Non-pigmented ciliary epithelial cell (primary cell): Measurements from ENCODE around the gene ADAM12.

Experiments used
- DNase-seq: peaks from one replicate; pipeline ENCODE4 v3.0.0-alpha.2; 2010; ENCODE audit warnings: low read depth

Gene ADAM12

DNA sequence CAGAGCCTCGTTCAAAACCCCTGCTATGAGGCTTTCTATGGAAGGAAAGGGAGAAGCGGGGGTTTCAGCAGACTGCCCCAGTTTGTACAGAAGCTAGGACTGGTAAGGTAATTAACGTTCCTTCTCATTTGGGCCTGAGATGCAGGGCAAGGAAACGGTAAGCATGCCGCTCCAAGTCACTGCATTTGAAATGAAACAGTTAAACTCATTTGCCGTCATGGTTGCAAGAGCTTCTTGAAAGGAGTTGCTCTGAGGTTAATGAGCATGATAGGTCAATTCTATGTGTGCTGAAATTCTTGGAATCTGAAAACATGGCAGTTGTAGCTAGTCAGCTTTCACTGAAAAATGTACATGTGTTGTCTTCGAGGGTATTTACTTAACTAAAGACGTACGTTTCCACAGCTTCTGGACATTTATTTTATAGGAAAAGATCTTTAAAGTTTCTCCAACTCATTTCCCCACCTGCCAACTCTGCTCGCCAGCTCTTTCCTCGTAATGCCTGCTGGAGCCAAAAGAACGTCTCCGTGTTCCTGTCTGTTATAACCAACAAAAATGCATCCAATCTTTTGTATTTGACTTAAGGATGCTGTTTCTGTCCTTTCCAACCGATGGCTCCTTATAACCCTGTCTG, 73.3 kb downstream of the ADAM12 start:
- no peak for DNase-seq

DNA sequence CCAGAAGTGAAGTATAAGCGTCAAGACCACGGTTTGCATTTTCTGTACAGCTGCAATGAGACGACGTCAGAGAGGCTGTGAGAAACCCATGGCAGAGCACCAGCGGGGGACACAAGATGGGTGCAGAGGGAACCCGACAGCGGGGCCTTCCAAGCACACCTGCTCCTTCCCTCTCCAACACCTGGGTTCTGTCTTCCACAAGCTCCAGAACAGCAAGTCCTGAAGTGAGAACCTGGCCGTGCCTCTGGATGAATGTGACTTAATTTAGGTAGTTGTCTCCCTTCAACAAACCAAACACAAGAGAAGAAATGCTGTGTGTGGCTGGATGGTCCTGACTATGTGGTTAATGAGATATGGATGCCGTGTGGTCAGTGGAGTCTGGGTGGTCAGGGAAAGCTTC, 76.1 kb downstream of the ADAM12 start:
- DNase-seq, result no peak

DNA sequence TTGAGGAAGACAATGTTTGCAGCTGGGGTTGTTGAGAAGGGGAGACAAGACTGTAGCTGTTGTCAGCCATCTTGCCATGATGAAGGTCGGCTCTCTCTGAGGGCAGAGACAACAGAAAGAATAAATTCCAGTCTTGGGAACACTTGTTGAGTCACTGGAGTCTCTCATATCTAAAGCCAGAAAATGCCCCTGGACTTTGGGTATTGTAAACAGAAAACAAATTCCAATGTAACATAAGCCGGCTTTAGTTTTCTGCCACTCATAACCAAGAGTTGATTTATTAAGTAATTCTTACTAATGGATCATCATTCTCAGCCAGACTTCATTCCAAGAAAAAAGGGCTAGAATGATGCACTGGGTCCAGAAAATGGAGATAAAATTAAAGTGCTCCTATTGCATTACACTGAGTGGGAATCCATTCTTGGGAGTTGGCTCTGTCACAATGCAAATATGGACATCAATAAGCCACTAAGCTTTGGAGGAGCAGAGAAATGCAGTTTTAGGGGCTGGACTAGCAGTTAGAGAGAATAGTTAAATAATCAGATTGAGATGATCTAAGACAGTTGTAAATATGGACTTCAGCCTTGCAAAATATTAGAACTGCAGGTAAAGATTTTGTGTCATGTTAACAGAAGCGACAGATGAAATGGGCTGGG, 78.9 kb downstream of the ADAM12 start:
- DNase-seq, result no peak

DNA sequence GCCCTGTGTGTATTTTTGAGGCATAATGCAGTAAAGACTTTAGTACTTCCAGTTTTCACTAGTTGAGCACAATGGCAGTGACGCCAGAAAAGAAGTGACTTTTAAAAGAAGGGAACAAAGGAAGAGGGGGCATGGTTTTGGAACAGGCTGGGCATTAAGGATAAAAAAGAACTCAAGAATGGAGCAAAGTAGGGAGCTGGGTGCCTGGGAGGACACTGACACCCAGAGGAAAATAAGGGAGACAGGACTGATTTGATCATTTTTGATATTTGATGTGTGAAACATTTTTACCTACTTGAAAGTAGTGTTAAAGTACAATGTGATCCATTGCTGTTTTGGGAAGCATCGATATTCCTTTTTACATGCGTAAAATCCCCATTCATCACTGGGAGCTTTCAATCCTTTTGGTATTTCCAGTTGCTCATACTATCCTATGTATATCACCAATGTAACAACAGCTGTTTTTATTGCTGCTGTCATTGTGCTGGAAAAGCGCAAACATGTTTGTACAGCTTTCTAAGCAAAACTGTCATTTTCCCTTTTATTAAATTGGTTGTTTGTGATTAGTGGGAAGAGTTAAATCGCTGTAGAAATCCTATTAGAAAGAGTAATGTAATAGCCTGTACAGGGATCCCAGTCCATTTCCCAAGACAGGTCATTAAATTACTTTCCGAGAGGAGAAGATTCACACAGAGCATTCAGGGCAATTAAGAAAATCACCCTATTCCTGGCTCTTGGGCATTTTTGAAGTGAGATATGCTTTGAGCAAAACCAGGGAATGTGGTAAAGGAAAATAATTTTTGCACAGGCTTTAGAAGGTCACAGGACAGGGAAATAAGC, 85.2 kb downstream of the ADAM12 start:
- DNase-seq, result no peak

DNA sequence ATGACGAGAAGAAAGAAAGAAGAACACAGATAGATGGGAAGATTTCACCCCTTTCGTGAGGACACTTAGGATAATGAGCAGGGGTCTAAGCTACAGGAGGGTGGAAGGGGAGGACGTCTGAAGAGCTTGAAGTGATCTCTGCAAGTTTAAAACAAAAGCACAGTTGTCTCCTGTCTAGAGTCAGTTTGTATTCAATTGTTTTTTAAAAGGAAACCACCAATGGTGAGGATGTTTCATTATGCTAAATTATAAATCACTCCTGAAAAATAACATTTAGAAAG, 85.9 kb downstream of the ADAM12 start:
- DNase-seq, result no peak

DNA sequence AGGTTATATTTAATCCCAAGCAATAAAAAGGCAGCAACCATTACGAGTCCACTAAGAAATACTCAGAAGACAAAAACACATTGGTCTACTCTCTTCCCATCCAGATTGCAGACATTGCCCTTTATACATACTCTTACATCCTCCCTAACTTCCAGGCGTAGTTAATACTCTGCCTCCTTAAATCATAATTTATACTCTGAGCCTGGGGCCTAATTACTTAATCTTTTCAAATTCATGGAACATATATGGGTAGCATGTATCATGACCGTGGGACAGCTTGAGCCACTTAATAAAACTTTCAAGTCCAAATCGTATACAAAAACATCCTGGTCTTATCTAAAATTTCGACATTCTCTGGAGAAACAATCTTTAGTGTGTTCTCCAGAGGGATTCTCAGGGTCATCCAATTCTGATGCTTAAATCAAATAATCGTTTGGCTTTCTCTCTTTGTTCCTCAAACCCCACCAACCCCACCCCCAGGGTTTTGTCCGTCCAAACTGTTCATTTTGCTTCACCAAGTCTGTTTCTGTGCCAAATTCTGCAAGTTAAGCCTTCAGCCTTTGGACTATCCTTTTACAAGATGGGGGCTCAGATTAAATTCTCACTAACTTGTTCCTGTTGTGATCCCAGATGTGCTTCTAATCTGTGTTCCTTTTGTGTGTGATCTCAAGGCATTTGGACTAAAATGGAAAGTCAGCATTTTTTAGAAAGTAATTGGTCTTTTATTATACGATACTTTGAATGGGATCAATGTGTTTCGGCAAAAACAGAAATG, 86.4 kb downstream of the ADAM12 start:
- no peak for DNase-seq

DNA sequence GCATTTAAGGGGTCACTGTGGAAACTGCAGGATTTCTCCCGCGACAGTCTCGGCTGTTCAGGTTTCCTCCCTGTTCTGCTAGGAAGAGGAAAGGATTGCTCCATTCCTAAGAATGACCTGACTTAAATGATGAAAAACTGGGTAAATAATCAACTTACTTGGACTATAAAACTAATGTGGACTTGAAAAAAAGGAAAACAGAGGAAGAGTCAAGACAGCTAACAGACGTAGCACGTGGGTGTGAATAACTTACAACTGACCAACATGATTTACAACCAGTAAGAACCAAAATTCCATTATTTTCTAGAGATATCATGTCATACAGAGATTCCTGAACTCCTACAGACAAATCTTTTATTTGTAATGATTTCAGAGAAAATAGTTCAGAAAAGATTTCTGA, 93.8 kb downstream of the ADAM12 start:
- no peak for DNase-seq

DNA sequence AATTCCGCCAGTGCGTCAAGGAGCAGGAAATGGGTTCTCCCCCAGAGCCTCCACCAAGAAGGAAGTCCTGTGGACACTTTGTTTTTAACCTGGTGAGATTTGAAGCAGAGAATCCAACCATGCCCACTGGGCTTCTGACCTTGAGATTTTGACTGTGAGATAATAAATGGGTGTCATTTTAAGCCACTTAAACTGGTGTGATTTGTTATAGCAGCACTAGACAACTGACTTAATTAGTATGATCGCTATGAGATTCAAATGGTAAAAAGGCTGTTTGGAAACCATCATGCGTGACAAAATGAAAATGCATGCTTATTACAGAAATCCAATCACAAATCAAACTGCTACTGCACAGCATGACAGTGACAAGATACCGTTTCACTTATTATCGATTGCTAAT, 98.0 kb downstream of the ADAM12 start:
- DNase-seq, result no peak

DNA sequence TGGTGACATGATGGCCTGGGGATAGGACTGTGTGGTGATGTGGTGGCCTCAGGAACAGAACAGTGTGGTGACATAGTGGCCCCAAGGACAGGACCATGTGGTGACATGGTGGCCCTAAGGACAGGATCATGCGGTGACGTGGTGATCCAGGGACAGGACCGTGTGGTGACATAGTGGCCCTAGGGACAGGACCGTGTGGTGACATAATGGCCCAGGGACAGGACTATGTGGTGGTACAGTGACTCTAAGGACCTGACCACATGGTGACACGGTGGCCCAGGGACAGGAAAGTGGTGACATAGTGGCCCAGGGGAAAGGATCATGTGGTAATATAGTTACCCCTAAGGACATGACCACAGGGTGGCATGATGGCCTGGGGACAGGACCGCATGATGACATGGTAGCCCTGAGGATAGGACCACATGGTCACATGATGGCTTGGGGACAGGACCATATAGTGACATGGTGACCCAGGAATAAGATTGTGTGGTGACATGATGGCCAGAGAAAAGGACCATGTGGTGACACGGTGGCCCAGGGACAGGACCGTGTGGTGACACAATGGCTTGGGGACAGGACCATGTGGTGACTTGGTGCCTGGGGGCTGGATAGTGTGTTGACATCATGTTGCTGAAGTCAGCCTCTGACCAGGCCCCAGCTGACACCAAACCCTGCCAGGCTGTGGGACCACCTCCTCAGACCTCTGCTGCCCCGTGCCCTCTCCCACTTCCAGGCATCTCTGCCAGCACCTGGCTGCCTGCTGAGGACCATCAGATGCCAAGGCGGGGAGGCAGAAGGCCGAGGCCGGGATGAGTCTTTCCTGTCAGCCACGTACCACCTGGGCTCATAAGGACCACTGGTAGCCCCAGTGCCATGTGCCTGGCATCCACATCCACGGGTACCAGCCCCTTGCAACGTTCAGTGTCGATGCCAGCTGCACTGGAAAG, 99.5 kb downstream of the ADAM12 start:
- DNase-seq, result no peak

DNA sequence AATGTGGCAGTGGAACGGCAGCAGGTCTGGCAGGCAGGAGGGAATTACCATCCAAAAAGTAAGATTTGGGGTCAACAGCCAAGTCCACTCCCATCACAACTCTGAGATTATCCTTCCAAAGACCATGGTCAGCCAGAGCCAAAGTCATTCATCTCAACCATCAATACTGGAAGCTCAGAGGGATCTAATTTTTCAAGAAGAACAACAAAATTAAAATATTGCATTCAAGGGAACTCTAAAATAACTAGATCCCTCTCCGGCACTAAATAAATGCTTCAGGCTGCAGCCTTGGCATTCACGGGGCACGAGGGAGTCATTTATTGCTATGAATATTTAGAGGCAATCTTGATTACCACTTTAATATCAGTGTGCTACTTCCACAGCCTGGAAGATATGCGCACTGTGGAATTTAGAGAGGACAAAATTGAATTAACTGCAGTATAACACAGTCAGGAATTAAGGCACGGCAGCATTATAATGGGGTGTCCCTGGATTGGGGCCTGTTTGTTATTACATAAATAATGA, 102.0 kb downstream of the ADAM12 start:
- DNase-seq, result no peak

DNA sequence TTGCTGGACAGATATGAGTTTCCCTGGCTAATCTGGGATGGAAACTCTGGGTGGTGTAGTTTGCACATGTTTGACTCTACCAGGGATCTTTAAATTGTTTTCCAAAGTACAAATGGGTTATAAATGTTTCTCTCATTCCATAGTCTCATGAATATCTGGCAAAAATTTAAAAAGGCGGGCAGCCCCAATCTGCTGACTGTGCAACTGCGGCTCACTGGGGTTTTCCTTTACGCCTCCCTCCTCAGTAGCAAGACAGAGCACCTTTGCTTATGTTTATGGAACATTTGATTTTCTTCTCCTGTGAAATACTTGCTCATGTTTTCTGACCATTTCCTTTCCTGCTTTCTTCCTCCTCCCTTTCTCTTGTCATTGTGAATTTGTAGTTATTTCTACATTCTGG, 105.0 kb downstream of the ADAM12 start:
- no peak for DNase-seq

DNA sequence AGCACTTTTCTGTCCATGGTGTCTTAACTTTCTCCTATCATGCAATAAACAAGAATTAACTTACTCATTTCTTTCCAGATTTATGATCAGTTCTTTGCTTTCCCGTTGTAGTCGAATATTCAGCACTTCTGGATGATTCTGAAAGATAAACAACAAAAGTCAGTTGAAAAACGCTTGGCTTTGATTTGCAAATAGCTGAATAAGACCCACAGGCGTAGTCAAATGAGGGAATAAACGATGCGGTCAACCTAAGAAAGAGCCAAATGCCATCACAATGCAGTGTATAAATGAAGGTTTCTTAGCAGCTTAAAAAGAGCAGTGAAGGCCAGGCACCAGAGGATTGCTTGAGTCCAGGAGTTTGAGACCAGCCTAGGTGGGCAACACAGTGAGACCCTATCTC, 109.4 kb downstream of the ADAM12 start:
- DNase-seq, result no peak

DNA sequence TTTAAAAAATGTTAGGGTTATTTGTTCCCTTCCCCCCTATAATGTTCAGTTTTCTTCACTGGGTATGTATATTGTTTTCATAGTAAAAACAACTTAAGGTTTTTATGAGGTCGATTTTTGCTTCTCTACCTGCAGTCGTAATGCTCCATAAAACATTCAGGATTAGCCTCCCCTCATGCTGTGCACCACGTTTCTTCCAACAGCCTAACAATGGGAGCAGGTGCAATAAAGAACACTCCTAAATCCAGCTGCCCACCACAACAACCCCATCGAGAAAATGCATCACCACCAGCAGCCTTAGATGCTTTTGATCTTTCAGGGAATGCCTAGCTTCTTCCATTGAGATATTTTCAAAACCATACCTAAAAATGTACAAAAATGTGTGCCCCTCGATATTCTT, 111.1 kb downstream of the ADAM12 start:
- DNase-seq, result no peak

DNA sequence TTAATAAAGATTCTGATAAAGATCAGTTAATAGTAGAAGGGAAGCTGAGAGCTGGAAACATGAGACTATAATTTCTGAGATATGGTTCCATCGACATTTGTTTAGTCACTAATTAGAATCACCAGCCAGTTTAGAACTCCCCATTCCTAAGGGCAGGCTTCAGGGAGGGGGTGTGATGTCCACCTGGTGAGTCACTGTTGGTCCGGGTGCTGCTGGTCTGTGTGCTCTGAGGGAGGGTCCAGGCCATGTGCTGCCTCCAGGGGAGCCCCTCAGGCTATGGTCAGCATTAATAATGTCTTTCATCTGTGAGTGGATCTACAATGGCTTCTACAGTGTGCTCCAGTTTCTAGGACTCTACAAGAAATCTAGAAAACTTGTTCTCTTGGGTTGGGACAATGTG, 115.8 kb downstream of the ADAM12 start:
- DNase-seq, result no peak

DNA sequence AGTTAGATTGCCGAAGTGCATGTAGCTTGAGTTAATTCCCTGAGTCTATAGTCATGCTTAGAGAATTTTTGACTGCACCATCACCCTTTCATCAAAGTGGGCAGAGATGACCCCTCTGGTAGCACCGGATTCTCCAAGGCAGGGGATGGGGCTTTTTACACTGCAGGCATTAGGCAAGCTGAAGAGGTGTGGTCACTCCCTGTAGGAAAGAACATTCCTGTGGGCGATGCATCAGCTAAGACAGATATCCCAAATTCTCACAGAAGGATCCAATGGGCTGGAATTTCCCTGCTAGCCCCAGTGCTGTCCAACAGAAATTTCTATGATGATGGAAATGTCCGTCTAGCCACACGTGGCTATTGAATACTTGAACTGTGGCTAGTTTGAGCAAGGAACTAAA, 118.2 kb downstream of the ADAM12 start:
- no peak for DNase-seq

DNA sequence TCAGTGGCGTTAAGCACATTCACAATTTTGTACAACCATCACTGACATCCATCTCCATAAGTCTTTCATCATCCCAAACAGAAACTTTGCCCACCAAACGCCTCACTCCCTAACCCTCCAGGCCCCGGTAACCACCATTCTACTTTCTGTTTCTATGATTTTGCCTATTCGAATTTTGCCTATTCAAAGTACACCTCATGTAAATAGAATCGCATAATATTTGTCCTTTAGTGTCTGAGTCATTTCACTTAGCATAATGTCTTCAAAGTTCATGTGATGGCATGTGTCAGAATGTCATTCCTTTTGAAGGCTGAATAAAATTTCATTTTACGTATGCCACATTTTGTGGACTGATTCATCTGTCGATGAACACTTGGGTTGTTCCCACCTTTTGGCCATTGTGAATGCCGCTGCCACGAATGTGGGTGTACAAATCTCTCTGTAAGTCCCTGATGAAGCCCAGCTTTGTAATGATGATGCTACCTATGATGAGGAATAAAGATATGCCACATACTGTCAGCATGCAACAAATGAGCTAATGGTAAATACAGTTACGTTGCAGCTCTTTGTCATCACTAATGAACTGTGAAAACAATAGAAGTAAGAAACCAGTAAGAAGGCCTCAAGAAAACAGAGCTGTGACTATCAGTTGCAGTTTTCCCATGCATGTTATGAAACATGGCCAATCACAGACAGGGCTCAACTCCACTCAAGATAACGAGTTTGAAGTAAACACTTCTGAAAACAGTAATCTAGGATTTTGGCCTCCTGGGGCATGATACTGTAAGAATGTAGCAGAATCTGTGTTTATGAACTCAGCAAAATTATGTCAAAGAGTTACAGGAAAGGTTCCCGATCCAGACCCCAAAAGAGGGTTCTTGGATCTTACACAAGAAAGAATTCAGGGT, 120.0 kb downstream of the ADAM12 start:
- DNase-seq, result no peak

DNA sequence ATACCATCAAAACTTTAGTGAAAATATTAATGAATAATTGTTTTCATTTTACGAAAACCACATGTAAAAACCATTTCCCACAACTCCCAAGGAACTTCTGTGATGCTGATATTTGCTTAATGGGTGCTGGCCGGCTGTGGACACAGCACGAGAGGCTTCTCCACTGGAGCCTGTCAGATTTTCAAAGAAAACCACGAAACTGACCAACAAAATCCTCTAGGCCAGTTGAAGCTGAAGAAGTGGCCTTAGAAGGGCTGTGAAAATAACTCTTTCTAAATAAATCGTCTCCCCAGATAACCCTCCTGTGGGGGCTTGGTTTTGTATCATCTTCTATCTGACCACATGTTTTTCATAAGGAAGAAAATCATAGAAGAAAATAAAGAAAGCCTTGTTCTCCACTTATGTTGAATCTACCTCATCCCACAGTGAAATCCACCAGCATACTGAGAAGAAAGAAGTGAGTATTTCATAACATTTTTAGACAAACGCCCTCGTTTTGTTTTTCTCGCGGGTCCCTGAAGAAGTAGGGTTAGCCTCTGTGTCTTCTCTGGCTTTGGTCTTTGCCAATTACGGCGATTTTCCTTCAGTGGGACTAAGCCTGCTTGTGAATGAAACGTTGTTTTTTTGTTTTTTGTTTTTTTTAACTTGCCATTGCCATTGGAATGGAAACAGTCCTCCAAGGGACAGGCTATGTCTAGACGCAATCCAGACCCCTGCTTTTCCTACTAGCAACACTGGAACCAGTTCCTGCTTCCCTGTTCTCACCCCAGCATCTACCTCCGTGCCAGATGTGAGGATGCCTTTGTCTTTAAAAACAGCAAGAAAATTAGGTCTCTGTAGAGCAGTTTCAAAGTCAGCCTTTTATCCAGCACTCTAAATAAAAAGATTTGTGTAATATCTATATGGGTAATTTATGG, 123.9 kb downstream of the ADAM12 start:
- DNase-seq, result no peak

DNA sequence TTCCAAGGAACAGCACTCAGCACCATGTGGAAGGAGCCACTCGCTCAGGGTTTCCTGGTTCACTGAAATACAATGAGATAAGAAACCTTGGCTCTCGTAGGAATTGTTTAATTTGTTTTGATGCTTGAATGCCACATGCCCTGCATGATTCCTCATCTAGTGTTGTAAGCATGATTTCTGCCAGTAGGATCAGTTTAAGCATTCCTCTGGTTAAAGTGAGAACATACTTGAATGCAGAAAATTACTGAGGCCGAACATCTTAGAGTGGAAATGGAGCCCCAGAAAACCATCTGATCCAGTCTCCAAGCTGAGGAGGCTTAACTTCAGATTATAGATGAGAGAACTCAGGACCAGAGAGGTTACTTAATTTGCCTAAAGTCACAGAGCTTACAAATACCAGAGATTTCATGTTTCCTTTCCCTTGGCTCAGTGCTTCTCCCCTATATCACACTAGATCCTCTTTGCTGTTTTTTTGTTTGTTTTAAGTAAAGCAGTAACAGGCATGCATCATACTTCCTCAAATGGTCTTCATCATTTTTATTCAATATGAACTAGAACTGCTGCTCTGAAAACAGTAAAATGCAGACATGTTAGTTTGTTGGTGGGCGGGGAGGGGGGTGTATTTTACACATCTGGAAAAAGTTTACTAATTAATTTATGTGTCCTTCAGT, 125.1 kb downstream of the ADAM12 start:
- no peak for DNase-seq
